ENCODE data around the gene CCT3.

Gene CCT3

DNA sequence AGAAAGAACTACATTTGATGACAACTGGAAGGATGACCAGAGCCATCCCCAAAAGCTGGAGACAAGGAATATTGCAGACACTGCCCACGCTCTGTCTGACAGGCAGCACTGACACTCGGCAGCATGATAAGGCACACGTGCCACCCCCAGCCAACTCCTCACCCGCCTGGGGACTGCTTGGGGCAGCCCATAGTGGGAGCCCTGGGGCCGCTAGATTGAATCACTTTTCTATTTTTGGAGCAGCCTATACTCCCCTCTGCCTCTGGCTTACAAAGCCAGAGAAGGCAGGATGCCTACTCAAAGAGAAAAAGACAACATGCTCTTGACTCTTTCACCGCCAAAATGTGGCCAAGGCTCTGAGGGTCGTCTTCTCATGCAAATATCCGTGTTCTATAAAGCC is 56.8 kb downstream of the CCT3 start:
- DNase-seq (ENCODE audit: low spot score), result no peak

DNA sequence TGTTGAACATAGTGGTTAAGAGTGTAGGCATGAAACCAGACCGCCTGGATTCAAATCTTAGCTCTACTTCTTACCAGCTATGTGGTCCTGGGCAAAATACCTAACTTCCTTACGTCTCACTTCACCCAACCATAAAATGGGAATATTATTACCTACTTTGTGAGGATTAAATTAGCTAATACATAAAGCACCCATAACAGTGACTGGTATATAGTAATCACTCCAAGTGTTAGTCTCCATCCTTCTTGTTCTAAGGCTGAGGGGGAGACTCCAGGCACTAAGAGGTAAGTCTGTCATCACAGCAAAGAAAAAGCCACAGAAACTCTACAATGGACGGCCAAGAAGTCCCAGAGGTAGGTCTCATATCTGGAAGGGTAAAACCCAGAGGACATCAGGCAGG is 58.3 kb downstream of the CCT3 start:
- no peak for DNase-seq (ENCODE audit: low spot score)

DNA sequence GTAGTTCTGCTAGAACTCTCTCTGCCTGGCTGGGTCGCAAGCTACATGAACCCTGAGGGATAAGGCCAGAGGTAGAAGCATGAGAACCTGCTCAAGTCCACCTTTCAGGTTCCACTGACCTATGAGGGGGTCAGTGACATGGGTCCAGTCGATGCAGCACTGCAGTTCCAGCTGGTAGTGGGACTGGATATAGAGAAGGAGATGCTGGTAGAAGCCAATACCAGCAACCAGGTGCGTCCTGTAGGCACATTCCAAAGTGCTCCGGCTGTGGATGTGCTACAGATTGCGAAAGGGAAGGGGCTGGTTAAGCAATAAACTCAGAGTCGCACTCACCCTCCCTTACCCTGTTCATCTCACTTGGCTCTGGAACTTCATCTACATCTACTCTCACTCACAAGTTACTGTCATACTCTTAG is 61.1 kb downstream of the CCT3 start:
- no peak for DNase-seq (ENCODE audit: low spot score)

DNA sequence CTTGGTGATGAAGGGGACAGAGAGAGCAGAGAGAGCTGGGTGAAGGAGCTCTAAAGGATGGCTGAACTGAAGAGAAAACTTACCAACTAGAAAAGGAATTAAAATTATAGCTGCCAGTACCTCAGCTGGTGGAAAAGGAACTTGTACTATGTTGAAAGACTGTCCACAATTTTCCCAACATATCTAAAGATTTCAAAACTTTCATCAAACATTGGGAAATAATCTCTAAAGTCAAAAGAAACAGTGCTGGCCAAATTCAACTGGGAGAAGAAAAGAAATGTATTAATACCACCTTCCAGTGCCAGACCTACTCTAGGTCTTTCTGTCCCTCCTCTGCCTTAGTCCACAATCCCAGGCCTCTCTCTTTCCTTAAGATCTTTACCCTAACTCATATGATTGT is 61.6 kb downstream of the CCT3 start:
- DNase-seq (ENCODE audit: low spot score), result no peak

DNA sequence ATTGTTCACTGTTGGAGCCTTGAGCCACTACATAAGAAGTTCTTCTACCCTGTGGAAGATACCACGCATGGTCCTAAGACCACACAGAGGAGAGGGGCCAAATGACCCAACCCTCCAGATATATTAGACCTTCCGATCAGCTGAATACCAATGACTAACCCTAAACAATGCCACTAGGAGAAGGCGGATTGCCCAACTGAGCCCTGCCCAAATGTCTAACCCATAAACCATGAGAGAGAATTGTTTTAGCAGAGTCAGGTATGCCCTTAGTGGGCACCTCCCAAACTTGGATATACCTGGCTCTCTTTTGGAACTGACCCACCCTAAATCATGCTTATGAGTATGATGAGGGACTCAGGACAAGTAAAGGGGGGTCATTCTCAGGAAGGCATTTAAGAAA is 67.8 kb downstream of the CCT3 start:
- no peak for DNase-seq (ENCODE audit: low spot score)

DNA sequence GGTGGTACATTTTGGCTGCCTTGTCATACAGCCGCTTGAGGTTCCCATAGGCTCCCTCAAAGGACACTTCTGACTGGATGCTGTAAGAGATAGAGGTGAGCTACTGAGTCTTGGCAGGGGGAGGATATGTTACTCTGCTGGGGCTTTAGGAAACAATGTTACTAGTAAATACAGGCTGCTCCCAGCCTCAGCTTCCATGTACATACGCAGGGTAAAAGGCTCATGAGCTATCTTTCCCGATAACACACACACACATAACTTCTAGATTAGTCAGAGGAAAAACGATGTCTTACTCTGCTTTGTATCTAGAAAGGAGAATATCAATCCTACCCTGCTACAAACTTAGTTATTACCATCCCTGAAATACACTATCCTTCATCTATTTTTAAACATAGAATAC is 69.8 kb downstream of the CCT3 start:
- no peak for DNase-seq (ENCODE audit: low spot score)

DNA sequence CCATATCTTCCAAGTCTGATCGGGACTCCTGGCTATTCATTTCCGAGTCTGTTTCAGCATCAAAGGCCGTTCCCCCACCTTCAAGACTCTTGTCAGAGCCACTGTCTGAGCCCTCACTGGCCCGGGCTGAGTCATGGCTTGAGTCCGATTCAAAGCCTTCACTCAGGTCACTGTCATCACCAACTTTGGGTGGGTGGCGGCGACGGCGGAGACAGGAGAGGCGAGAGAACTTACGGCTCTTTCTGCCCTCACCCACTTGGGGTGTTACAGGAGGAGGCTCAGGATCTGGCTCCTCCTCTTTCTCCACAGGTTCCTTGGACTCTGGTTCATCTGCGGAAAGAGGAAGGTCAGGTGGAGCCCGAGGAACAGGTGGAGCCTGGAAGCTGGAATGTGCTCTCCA is 72.0 kb downstream of the CCT3 start:
- DNase-seq (ENCODE audit: low spot score), result no peak

DNA sequence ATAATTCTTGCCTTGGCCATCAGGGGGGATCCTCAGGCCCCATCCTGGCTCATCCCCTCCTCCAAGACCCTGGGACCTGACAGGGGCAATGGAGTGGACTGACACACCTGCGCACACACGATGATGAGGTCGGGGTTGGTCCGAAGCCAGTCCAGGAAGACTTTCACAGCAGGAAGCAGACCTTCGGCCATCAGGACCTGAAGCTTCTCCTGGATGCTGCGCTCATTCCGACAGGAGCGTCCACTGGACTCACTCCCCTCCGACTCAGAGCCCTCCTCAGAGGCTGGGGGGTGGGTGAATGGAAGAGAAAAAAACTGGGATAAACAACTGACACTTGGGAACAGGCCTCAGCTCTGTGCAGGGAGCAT is 74.8 kb downstream of the CCT3 start:
- no peak for DNase-seq (ENCODE audit: low spot score)

DNA sequence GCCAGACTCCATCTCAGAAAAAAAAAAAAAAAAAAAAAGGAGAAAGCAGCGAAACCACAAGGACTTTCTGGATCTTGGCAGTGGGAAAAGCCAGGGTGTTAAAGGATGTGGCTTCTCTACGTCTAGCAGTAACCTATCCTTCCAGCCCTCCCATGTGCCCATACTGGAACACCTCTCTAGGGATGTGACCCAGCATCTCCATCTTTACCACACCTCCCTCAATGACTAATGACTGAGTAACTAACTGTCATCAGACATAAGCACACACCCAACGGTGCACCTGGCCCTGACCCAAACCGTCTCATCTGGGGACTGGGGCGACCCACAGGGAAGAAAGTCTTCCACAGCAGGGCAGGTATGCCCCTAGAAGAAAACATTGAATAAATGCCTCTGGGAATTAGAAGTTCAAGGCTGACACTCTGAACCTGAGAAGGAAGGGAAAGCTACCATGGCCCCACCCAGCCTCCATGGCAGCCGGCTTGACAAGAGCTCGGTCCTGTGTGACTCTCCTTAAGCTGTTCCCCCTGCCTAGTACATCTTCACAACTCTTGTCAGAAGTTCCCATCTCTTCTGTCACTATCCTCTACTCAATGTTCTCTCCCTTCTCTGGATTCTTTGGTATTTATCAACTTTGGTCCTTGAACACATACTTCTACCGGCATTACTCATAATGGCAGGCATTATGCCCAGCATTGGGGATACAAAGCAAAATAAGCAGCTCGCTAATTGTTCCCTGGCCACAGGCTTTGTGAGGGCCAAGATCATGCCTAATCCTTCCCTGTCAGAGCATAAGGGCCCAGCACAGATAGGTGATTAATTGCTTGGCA is 75.4 kb downstream of the CCT3 start:
- DNase-seq (ENCODE audit: low spot score), result peak; percentile 31

DNA sequence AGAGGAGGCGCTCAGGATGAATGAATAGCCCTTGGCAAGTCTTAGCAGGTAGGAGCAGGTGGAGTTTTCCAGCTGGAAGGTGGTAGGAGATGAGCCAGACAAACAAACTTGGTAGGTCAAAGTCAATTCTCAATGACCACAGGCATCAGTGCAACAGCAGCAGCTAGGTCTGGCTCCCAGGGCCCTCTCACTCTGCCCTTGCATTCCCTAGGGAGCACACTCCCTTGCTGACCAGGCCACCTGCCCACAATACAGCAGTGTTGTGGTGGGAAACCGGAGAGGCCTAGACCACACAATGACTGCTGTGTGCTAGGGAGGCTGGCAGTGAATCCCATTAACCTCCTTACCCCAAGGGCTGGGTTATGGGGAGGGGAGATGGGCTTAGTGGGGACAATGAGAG is 77.2 kb downstream of the CCT3 start:
- DNase-seq (ENCODE audit: low spot score), result no peak

DNA sequence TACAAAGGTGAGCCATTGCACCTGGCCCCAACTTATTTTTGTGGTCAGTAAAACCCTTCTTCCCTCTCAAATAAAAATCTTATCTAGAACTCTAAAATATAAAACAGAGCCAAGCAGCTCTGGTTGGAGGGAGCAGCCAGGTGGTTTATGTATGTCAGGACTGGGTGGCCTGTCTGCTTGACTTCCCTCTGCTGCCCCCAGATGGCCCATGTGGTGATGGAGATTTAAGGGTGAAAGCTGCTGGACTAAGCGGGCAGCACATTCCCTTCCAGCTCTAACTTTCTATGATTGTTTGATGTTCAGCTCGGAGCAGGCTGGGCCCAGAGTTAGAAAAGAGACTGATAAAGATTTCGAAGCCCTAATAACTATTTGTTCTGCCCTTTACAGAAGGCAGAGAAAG is 78.3 kb downstream of the CCT3 start:
- no peak for DNase-seq (ENCODE audit: low spot score)

Data from LoVo (cell line).